GM13977 (cell line): ENCODE measurements around the gene AUH.

Experiments used
- DNase-seq: peaks from one replicate; pipeline ENCODE4 v3.0.0; 2012; ENCODE audit warnings: low spot score
- CTCF ChIP-seq: IDR thresholded peaks from 2 replicates; pipeline ENCODE4 v1.5.1; 2012; ENCODE audit warnings: mild to moderate bottlenecking, control low read depth; ENCODE audit not compliant: insufficient read depth; ENCODE audit errors: extremely low read depth, missing control alignments
- in situ Hi-C: fragments of 300-500 bp; cut with MboI; formaldehyde crosslinking; loops from one replicate; pipeline ENCODE4 v1.12.0; 2022; ENCODE audit warnings: low sequenced_read_pairs, low pct_unique_long_range_greater_than_20kb, mixed read lengths, inconsistent platforms; ENCODE audit not compliant: unreplicated experiment

Gene AUH

GRCh38 chr9:91364005-91364404 lies 2.3 kb upstream of the AUH start:
- no peak for DNase-seq
- no peak for TF ChIP-seq CTCF
- in situ Hi-C loops, result no loop called here

DNA sequence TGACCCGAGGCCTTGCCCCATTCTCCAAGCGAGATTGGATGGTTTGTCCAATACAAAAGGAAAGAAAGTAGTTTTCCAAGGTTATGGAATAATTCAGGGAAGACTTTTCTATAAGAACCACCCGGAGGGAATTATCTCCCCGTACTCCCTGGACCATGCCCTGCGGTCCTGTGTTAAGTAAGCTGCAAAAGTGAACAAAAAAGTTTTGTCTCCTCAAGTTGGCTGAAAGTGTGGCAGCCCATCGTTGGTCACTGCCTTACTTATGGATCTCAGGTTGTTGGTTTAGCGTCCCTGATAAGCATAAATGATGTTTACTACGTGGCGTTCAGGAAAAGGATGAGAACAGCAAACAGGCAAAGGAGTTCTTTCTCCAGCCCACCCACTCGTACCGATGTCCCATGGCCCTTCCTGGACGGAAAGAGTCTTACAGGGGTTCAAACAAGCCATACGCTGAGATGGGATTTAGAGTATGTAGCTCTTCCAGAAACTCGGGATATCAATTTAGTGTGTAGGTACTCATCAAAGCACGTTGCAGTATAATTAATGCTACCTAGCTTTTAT lies 413 bp upstream of the AUH start:
- DNase-seq, result no peak
- in situ Hi-C loops, result no loop called here
- TF ChIP-seq CTCF, result no peak

DNA sequence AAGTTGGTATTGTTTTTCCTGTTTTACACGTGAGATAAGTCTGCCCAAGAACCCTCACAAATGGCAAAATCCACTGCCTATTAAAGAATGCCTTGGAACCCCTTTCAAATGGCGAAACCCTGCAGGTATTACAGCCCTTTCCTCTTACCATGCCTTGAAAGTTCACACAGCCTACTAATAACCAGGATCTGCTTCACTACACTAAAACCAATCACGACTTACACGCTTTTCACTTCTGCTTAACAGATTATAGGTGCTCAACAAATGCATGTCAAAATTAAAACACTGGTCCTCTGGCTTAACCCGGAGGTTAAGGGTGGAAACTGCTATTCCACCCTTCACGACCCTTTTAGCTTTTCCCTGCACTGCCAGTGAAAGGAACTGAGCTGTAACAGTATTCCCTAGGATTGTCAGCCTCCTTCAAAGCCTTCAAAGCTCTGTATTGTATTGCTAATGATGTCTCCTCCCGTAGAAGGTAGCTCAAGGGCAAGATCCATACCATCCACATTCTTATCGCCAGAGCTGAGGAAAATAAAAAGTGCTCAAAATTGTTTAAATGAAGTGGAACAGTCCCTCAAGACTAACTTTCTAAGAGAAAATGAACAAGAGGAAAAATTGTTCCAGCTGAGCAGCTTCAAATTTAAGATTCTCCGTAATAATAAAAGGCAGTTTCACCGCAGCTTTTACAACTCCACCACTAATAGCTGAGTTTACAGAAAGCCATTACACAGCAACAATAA lies 997 bp downstream of the AUH start:
- DNase-seq, result no peak
- TF ChIP-seq CTCF, result no peak
- in situ Hi-C loops, result no loop called here

DNA sequence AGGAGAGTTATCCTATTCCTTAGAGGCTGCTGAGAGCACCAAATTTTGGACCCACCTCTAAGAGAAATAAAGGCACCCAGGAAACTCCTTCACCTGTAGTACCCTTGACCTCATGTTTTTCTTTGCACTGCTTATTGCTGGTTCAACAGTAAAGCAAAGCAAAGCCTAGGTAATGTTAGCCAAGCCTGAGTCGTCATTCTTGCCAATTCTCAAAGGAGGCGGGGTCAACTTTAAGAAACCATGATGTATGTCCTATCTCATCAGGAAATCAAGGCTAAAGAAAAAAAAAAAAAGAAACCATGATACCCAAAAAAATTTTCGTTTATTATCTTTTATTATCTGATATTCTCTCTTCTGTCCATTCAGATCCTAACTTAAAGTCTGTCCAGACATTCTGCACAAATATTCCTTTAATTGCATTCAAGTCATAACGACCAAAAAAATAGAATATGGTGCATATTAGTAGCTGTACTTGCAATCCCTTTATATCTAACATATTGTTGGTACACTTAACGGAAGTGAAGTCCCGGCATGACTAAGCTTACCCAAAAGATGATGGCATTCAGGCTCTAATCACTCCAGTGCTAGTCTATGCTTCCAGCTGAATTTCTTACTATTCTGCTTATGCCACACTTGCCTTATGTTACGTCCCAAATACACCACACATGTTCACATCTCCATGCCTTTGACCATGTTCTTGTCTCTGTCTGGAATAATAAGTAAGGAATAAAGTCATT lies 1.8 kb downstream of the AUH start:
- TF ChIP-seq CTCF, result no peak
- in situ Hi-C loops, result no loop called here
- DNase-seq, result no peak

GRCh38 chr9:91359083-91359482 lies 2.6 kb downstream of the AUH start:
- in situ Hi-C loops, result no loop called here
- no peak for DNase-seq
- TF ChIP-seq CTCF, result no peak

DNA sequence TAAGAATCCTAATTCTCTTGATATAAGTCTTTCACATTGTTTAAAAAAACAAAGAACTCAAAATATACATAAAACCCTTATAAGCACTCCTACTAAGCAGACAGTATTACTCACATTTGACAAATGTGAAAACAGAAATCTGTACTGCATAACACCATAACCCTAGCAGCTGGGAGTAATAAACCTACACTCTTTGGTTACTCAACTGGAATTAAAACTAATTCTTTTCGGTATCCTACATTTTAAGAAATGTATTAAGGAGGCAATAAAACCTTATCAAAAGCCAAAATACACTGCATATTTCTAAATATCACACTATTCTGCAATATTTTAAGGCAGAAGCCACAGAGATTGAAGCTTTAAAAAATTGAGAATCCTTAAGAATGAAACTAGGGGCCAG lies 6.8 kb downstream of the AUH start:
- in situ Hi-C loops, result no loop called here
- TF ChIP-seq CTCF, result no peak
- DNase-seq, result no peak
